ENCODE measurements around the gene BICD1.

BICD1 gene

DNA sequence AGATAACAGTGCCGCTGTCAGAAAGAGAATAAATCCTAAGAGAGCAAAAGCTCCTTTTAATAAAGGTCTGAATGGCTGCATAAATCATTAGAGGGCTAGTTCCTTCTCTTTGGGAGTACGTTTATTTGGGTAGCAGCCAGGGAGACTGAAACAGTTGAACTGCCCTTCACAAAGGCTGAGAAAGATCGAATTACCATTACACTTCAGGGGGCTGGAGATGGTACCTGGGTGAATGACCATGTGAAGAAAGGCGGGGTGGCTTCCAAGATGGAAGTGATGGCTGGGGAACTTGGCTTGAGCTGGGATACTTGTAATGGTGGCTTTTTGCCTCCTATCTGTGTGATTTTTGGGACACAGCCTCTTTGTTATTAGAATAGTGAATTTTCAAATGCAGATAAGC lies 291.0 kb downstream of the BICD1 start:
- Mint-ChIP-seq H3K9me3 (no peaks in the 10 kb centered on the region), H3K4me3 (no peak overlapping the region), H3K4me1 (ENCODE audit: low read depth) (peaks cover 5% of the 10 kb centered on the region), H3K27ac (no peak overlapping the region), H3K36me3 (ENCODE audit: low read depth) (no peaks in the 10 kb centered on the region), H3K27me3 (ENCODE audit: low read depth) (peaks cover 36% of the 10 kb centered on the region)

DNA sequence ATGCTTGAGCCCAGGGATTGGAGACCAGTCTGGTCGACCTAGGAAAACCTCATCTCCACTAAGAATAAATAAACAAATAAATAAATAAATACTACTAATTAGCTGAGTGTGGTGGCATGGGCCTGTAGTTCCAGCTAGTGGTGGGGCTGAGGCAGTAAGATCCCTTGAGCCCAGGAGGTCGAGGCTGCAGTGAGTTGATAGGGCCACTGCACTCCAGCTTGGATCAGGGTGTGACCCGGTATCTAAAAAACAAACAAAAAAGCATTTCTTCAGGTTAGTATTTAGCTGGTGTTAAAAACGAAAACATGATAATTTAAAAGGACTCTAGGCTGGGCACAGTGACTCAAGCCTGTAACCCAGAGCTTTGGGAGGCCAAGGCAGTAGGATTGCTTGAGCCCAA lies 291.5 kb downstream of the BICD1 start:
- peaks cover 40% of the 10 kb centered on the region for H3K27me3 Mint-ChIP-seq (ENCODE audit: low read depth)
- no peaks in the 10 kb centered on the region for H3K36me3 Mint-ChIP-seq (ENCODE audit: low read depth)
- H3K9me3 Mint-ChIP-seq: no peaks in the 10 kb centered on the region
- no peak overlapping the region for H3K4me3 Mint-ChIP-seq
- H3K27ac Mint-ChIP-seq: no peak overlapping the region
- peaks cover 5% of the 10 kb centered on the region for H3K4me1 Mint-ChIP-seq (ENCODE audit: low read depth)

DNA sequence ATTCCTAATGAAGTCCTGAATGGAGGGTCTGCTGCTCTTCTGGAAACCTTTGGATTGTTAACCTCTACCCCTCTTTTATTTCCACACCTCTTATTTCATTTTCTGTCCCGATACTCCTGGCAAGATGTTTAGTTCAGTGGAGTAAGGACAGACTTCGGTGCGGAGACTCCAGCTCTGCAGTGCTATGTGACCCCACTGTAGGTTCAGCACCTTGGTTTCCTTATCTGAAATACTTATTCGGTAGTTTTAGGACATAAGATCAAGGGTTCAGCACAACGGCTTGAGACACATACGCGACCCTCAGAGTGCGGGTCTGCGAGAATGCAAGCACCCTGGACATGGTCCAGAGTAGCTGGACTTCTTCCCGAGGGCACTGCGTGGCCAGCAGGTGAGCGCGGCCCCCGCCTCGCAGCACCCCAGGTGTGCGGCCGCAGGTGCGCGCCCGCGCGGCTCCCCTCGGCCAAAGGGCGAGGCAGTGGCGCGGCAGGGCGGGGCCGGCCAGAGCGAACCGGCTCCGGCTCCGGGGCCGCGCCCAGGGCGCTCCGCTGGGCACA lies 292.2 kb downstream of the BICD1 start:
- H3K4me1 Mint-ChIP-seq (ENCODE audit: low read depth): peaks cover 5% of the 10 kb centered on the region
- peaks cover 43% of the 10 kb centered on the region for H3K27me3 Mint-ChIP-seq (ENCODE audit: low read depth)
- H3K4me3 Mint-ChIP-seq: peak overlapping the region; percentile 92
- no peaks in the 10 kb centered on the region for H3K9me3 Mint-ChIP-seq
- no peak overlapping the region for H3K27ac Mint-ChIP-seq
- no peaks in the 10 kb centered on the region for H3K36me3 Mint-ChIP-seq (ENCODE audit: low read depth)

DNA sequence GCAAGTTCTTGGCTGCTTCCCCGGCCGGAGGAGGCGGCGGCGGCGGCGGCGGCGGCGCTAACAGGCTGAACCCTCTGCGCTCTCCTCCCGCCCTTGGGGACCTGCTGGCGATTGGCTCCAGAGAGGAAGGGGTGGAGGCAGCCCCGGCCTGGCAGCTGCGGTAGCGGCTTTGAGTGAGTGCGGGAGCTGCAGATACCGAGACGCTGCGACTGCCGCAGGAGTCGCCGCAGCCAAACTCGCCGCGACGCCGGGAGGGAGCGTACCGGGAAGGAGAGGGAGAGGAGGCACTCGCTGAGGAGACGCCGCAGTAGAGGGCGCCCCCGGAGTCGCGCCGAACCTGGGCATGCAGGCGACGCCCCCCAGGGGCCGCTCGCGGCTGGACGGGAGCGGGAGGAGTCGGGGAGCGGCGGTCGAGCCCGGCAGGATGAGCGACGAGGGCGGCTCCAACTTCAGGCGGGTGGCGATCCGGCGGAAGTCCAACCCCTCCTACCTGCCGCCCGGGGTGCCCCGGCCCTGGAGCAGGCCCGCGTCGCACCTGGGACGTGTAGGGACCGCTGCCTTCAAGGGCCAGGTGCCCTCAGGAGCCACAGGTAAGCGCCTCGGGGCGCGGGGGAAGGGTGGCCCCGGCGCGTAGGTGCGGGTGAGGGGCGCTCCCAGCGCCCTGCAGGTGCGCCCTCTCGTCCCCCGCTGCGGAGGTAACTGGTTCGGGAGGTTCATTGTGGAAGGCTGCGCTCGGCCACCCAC lies 292.9 kb downstream of the BICD1 start, which contains the start of gene FGD4:
Gene FGD4, plus strand, starts transcription at position 189 of the 744 bp plus-strand sequence.
- peak within 1 kb of the TSS; percentile 92 for H3K4me3 Mint-ChIP-seq
- H3K4me1 Mint-ChIP-seq (ENCODE audit: low read depth): peaks cover 5% of the 10 kb centered on the region
- H3K9me3 Mint-ChIP-seq: no peaks in the 10 kb centered on the region
- no peak within 1 kb of the TSS for H3K27ac Mint-ChIP-seq
- peaks cover 45% of the 10 kb centered on the region for H3K27me3 Mint-ChIP-seq (ENCODE audit: low read depth)
- no peaks in the 10 kb centered on the region for H3K36me3 Mint-ChIP-seq (ENCODE audit: low read depth)

DNA sequence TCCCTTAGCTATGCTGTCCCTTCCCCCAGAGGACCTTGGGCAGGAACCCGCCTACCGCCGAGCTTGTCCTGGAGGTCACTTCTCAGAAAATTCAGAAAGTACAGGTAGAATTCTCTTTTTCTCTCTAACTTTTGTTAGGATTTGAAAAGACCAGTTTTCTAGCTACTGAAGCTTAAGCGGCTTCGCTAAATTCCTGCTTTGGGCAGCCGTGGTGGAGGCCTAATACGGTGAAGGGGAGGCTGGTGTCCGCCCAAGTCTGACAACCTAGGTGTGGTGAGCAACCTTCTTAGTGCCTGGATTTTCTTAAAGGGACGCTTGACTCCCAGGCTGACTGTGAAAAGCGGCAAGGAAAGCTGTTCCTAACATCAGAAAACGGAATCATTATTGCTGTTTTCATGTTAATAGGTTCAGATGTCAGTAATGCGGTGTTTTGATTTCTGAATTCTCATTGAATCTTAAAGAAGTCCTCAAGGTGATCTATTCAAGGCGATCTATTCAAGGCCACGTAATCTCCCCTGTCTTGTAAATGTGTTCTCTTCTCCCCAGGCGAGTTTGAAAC lies 293.5 kb downstream of the BICD1 start:
- Mint-ChIP-seq H3K4me3 (peak overlapping the region; percentile 60), H3K36me3 (ENCODE audit: low read depth) (no peaks in the 10 kb centered on the region), H3K27ac (no peak overlapping the region), H3K27me3 (ENCODE audit: low read depth) (peaks cover 45% of the 10 kb centered on the region), H3K4me1 (ENCODE audit: low read depth) (peaks cover 5% of the 10 kb centered on the region), H3K9me3 (no peaks in the 10 kb centered on the region)

DNA sequence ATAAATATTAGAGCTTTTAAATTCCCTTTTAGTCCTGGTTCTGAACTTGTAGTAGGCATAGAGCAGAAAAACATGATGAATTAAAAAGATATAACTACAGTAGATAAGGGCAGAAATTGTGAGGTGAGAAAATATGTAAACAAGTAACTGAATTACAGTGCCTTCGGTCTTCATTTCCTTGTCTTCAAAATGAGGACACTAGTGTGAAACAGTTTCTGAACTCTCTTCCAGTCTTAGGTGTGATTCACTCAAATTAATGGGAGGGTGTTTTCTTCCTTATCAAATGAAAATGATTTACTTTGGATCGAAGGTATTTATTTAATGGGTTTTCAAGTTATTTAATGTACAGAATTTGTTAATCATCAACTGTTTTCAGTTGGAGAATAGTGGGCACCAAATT lies 294.2 kb downstream of the BICD1 start:
- peaks cover 45% of the 10 kb centered on the region for H3K27me3 Mint-ChIP-seq (ENCODE audit: low read depth)
- H3K4me1 Mint-ChIP-seq (ENCODE audit: low read depth): peaks cover 5% of the 10 kb centered on the region
- peak overlapping the region; percentile 60 for H3K4me3 Mint-ChIP-seq
- no peak overlapping the region for H3K27ac Mint-ChIP-seq
- no peaks in the 10 kb centered on the region for H3K9me3 Mint-ChIP-seq
- H3K36me3 Mint-ChIP-seq (ENCODE audit: low read depth): no peaks in the 10 kb centered on the region

DNA sequence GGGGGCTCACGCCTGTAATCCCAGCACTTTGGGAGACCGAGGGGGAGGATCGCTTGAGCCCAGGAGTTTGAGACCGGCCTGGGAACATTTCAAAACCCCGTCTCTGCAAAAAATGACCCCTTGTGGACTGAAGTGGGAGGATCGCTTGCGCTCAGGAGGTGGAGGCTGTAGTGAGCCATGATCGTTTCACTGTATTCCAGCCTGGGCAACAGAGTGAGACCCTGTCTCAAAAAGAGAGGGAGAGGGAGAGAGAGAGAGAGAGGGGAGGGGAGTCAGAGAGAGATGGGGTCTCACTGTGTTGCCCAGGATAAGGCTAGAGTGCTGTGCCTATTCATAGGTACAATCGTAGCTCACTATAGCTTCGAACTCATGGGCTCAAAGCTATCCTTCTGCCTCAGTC lies 295.5 kb downstream of the BICD1 start:
- H3K27me3 Mint-ChIP-seq (ENCODE audit: low read depth): peaks cover 45% of the 10 kb centered on the region
- H3K36me3 Mint-ChIP-seq (ENCODE audit: low read depth): no peaks in the 10 kb centered on the region
- H3K27ac Mint-ChIP-seq: no peak overlapping the region
- H3K4me1 Mint-ChIP-seq (ENCODE audit: low read depth): peaks cover 5% of the 10 kb centered on the region
- H3K9me3 Mint-ChIP-seq: no peaks in the 10 kb centered on the region
- no peak overlapping the region for H3K4me3 Mint-ChIP-seq

DNA sequence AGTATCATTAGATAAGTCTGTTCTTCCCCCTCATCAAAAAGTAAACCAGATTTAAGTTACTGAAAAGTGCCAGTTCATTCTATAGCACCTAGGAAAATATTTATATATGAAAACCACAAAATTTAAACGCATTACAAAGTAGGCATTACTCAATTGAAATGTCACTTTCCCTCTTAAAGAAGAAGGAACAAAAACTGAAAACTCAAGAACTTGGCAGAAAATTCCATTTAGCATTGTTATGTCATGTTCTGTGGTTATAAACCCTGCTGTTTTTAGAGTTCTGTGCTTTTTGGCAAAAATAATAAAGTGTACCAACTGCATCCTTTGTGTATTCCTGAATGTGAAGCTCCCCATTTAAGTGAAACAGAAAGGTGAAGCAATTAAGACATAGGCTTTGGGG lies 296.3 kb downstream of the BICD1 start:
- H3K4me3 Mint-ChIP-seq: no peak overlapping the region
- peaks cover 5% of the 10 kb centered on the region for H3K4me1 Mint-ChIP-seq (ENCODE audit: low read depth)
- no peaks in the 10 kb centered on the region for H3K9me3 Mint-ChIP-seq
- H3K27me3 Mint-ChIP-seq (ENCODE audit: low read depth): peaks cover 41% of the 10 kb centered on the region
- no peak overlapping the region for H3K27ac Mint-ChIP-seq
- H3K36me3 Mint-ChIP-seq (ENCODE audit: low read depth): no peaks in the 10 kb centered on the region

DNA sequence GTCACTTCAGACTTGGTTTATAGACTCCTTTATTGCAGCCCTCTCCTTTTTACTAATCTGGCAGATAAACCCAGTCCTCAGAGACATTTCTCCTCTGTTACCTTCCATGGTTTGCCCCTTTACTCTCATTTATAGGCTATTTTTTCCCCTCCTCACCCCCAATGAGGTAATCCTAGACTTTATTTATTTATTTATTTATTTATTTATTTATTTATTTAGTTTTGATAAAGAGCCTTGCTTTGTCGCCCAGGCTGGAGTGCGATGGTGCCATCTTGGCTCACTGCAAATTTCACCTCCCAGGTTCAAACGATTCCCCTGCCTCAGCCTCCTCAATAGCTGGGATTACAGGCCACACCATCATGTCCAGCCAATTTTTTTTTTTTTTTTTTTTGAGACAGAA lies 301.1 kb downstream of the BICD1 start:
- H3K4me1 Mint-ChIP-seq (ENCODE audit: low read depth): no peaks in the 10 kb centered on the region
- H3K27me3 Mint-ChIP-seq (ENCODE audit: low read depth): peaks cover 12% of the 10 kb centered on the region
- no peaks in the 10 kb centered on the region for H3K36me3 Mint-ChIP-seq (ENCODE audit: low read depth)
- no peak overlapping the region for H3K4me3 Mint-ChIP-seq
- no peak overlapping the region for H3K27ac Mint-ChIP-seq
- H3K9me3 Mint-ChIP-seq: no peaks in the 10 kb centered on the region

DNA sequence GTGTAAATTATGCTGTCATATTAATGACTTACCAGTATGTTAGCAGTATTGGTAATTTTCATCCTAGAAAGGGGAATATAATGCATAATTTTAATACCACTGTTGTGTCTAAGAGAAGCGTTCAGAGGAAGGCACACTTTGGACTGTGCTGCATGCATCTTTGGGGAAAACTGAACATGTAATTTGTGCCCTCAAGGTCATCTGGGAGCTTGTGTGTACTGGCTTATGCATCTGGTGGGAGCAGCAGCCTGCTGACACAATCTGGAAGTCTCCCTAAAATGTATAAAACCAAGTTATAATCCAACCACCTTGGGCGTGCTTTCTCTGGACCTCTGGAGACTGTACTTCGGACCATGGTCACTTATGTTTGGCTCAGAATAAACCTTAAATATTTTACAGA lies 306.8 kb downstream of the BICD1 start:
- no peak overlapping the region for H3K4me3 Mint-ChIP-seq
- H3K27me3 Mint-ChIP-seq (ENCODE audit: low read depth): peaks cover 3% of the 10 kb centered on the region
- no peaks in the 10 kb centered on the region for H3K4me1 Mint-ChIP-seq (ENCODE audit: low read depth)
- H3K27ac Mint-ChIP-seq: no peak overlapping the region
- H3K9me3 Mint-ChIP-seq: no peaks in the 10 kb centered on the region
- no peaks in the 10 kb centered on the region for H3K36me3 Mint-ChIP-seq (ENCODE audit: low read depth)

DNA sequence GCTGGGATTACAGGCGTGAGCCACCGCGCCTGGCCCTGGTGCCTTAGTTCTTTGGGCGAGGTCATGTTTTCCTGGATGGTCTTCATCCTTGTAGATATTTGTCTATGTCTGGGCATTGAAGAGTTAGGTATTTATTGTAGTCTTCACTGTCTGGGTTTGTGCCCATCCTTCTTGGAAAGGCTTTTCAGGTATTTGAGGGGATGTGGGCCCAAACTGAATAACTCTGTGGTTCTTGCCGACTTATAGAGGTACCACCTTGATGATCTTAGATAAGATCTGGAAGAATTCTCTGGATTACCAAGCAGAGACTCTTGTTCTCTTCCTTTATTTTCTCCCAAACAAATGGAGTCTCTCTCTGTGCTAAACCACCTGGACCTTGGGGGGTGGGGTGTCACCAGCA lies 311.6 kb downstream of the BICD1 start:
- Mint-ChIP-seq H3K36me3 (ENCODE audit: low read depth) (no peaks in the 10 kb centered on the region), H3K4me3 (no peak overlapping the region), H3K4me1 (ENCODE audit: low read depth) (no peaks in the 10 kb centered on the region), H3K9me3 (no peaks in the 10 kb centered on the region), H3K27ac (no peak overlapping the region), H3K27me3 (ENCODE audit: low read depth) (peaks cover 5% of the 10 kb centered on the region)

DNA sequence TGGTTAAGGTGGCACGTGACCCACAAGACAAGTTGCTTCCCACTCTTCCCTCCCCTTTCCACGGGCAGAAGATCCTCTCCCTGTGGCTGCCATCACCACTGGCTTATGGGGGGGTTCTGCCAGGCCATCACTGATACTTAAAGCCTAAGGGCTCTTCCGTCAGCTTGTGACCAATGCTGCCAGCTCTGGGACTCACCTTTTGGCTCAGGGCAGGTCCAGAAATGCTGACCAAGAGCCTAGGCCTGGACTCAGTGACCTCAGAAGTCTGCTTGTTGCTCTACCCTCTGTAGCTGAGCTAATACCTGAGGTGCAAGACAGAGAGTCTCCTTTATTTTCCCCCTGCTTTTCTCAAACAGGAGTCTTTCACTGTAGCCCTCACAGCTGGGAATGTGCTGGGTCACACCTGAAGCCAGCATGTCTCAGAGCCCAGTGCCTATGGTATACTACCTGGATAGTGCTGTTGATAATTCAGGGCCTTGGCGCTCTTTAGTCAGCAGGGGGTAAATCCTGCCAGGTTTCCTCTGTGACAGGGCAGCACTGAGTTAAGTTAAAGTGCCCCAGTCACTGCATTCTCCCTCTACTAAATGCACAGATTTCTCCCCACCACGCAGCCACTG lies 312.4 kb downstream of the BICD1 start:
- Mint-ChIP-seq H3K27me3 (ENCODE audit: low read depth) (peaks cover 5% of the 10 kb centered on the region), H3K4me3 (no peak overlapping the region), H3K9me3 (no peaks in the 10 kb centered on the region), H3K36me3 (ENCODE audit: low read depth) (no peaks in the 10 kb centered on the region), H3K27ac (no peak overlapping the region), H3K4me1 (ENCODE audit: low read depth) (no peaks in the 10 kb centered on the region)

DNA sequence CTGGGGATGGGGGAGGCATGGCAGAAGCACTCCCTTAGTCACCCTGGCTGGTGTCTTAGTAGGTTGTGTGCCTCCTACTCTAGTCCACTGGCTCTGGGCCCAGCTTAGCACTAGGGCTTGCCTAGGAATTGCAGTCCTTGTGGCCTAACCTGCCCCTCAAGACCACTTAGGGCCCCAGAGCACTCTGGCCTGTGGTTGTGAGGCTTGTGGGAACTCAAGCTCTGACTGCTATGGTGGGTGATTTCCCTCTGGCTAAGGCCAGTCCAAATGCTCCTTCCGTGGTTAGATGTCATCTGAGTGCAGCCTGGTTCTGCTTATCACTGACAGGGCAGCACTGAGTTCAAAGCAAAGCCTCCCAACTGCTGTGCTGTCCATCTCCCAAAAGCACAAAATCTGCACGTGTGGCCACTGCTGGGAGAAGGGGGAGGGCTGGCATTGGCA lies 312.9 kb downstream of the BICD1 start:
- Mint-ChIP-seq H3K9me3 (no peaks in the 10 kb centered on the region), H3K4me3 (no peak overlapping the region), H3K36me3 (ENCODE audit: low read depth) (no peaks in the 10 kb centered on the region), H3K4me1 (ENCODE audit: low read depth) (no peaks in the 10 kb centered on the region), H3K27ac (no peak overlapping the region), H3K27me3 (ENCODE audit: low read depth) (peaks cover 5% of the 10 kb centered on the region)

DNA sequence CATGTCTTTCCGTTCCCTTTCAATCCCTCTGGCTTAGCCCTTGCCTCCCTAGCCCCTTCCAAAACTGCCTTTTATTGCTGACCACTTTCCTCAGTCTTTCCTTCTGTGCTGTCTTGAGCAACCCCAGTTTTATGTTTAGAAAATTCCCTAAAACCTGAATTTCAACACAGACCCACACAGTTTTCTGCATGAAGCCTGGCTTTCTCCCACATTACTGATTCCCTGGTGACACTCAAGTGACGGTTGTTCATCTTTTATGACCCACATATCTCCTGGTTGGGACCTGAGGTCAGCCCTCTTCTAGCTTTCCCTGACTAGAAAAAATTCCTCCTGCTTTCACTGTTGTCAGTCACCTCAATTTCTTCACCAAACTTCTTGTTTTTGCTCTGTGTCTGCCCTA lies 313.7 kb downstream of the BICD1 start:
- Mint-ChIP-seq H3K4me3 (no peak overlapping the region), H3K36me3 (ENCODE audit: low read depth) (no peaks in the 10 kb centered on the region), H3K4me1 (ENCODE audit: low read depth) (no peaks in the 10 kb centered on the region), H3K27me3 (ENCODE audit: low read depth) (peaks cover 5% of the 10 kb centered on the region), H3K9me3 (no peaks in the 10 kb centered on the region), H3K27ac (no peak overlapping the region)

DNA sequence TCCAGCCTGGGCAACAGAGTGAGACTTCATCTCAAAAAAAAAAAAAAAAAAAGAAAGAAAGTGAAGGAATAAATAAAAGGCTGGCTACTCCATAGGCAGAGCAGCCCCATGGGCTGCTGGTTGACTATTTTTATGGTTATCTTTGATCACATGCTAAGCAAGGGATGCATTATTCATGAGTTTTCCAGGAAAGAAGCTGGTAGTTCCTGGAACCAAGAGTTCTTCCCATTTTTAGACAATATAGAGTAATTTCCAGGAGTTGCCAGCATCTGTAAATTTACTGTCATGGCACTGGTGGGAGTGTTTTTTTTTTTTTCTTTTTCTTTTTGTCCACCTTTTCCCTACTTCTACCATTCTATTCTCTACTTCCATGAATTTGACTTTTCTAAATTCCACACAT lies 316.9 kb downstream of the BICD1 start:
- peaks cover 23% of the 10 kb centered on the region for H3K9me3 Mint-ChIP-seq
- H3K36me3 Mint-ChIP-seq (ENCODE audit: low read depth): no peaks in the 10 kb centered on the region
- H3K27me3 Mint-ChIP-seq (ENCODE audit: low read depth): peaks cover 5% of the 10 kb centered on the region
- H3K4me3 Mint-ChIP-seq: no peak overlapping the region
- H3K4me1 Mint-ChIP-seq (ENCODE audit: low read depth): no peaks in the 10 kb centered on the region
- H3K27ac Mint-ChIP-seq: no peak overlapping the region
